ENCODE results near the gene RHOH. TPM values are rescaled to one million over a fixed set of nuclear protein-coding genes. Genes with fewer than 3 reads are reported as not detected.

RHOH gene
- polyA plus RNA-seq, 1 experiment, result not detected

- H3K36me3 ChIP-seq (ENCODE audit: control insufficient read depth, insufficient read depth, low read length), result no peaks in the 10 kb centered on the region
- TF ChIP-seq CTCF (IDR thresholded peaks at IDR 0.05; ENCODE audit: insufficient read depth, low read depth, low read length), result no peak
- H3K27me3 ChIP-seq (ENCODE audit: control insufficient read depth, insufficient read depth, low read length), result no peaks in the 10 kb centered on the region
- no peak overlapping the region for H3K4me3 ChIP-seq (ENCODE audit: low read depth, low read length)
- DNase-seq (ENCODE audit: low read depth), result no peak
- CTCF ChIA-PET, result interaction anchor here (0.6 to 1.6 kb wide), 3 partner anchors 9 to 1213 kb away, joined by 3 read pairs; no protein-coding TSS in a partner anchor
- POLR2A ChIA-PET, result no interaction called here
Measured at GRCh38 chr4:40190880-40191815, 5.7 kb upstream of the RHOH start.

GRCh38 chr4:40192114-40193015, 4.5 kb upstream of the RHOH start:
- Histone ChIP-seq H3K36me3 (ENCODE audit: control insufficient read depth, insufficient read depth, low read length) (no peaks in the 10 kb centered on the region), H3K27me3 (ENCODE audit: control insufficient read depth, insufficient read depth, low read length) (no peaks in the 10 kb centered on the region), H3K4me3 (ENCODE audit: low read depth, low read length) (no peak overlapping the region)
- ChIA-PET CTCF (interaction anchor here (1.0 kb wide), 1 partner anchor 23 kb away, joined by 3 read pairs; no protein-coding TSS in a partner anchor), POLR2A (no interaction called here)
- DNase-seq (ENCODE audit: low read depth), result no peak
- no peak for TF ChIP-seq CTCF (IDR thresholded peaks at IDR 0.05; ENCODE audit: insufficient read depth, low read depth, low read length)

- no peak for DNase-seq (ENCODE audit: low read depth)
- Histone ChIP-seq H3K27me3 (ENCODE audit: control insufficient read depth, insufficient read depth, low read length) (no peaks in the 10 kb centered on the region), H3K36me3 (ENCODE audit: control insufficient read depth, insufficient read depth, low read length) (no peaks in the 10 kb centered on the region), H3K4me3 (ENCODE audit: low read depth, low read length) (no peak overlapping the region)
- ChIA-PET CTCF (no interaction called here), POLR2A (no interaction called here)
- no peak for TF ChIP-seq CTCF (IDR thresholded peaks at IDR 0.05; ENCODE audit: insufficient read depth, low read depth, low read length)
Measured at GRCh38 chr4:40193016-40193571, 3.7 kb upstream of the RHOH start.

- H3K27me3 ChIP-seq (ENCODE audit: control insufficient read depth, insufficient read depth, low read length), result no peaks in the 10 kb centered on the region
- H3K4me3 ChIP-seq (ENCODE audit: low read depth, low read length), result no peak overlapping the region
- no peaks in the 10 kb centered on the region for H3K36me3 ChIP-seq (ENCODE audit: control insufficient read depth, insufficient read depth, low read length)
- no peak for DNase-seq (ENCODE audit: low read depth)
- ChIA-PET POLR2A (no interaction called here), CTCF (no interaction called here)
- no peak for TF ChIP-seq CTCF (IDR thresholded peaks at IDR 0.05; ENCODE audit: insufficient read depth, low read depth, low read length)
Measured at GRCh38 chr4:40193578-40193977, 3.3 kb upstream of the RHOH start.
